Measurements from ENCODE around the gene VWF. TPM values are rescaled to one million over a fixed set of nuclear protein-coding genes. Genes with fewer than 3 reads are reported as not detected.

Gene VWF
- total and polyA plus RNA-seq, 5 donors, result 144 to 388 (median 242) TPM

DNA sequence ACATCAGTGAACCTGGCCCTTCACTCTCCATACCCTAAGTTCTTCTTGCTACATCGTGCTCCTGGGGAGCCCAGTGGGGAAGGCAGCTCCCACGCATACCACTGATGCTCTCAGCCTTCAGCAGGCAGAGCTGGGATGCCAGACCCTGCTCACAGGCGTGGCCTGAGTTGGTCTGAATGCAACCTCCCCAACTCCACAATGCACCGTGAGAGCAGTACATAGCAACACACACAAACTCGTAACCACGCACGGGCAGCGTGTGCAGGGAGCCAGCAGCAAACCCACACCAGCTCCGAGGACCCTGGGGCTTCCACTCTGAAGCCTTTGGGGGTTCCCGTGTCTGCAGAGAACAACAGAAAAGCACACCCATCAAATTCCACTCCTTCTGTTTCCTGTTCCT is 216.7 kb downstream of the VWF start:
- intact Hi-C loops (cut with DNase I), result no loop called here
- DNase-seq (peak in 1 of 3 donors; percentile 25), ATAC-seq (no peak)
- Histone ChIP-seq H3K27me3 (ENCODE audit: control insufficient read depth, insufficient read depth) (no peaks in the 10 kb centered on the region), H3K4me3 (ENCODE audit: low read length) (no peak overlapping the region), H3K9me3 (ENCODE audit: control insufficient read depth, low read length) (no peaks in the 10 kb centered on the region), H3K4me1 (ENCODE audit: control insufficient read depth, insufficient read depth, low read length) (no peaks in the 10 kb centered on the region), H3K27ac (ENCODE audit: low read length) (no peak overlapping the region)
- WGBS, result 70% methylated on average over 10 of the region's 10 CpGs

DNA sequence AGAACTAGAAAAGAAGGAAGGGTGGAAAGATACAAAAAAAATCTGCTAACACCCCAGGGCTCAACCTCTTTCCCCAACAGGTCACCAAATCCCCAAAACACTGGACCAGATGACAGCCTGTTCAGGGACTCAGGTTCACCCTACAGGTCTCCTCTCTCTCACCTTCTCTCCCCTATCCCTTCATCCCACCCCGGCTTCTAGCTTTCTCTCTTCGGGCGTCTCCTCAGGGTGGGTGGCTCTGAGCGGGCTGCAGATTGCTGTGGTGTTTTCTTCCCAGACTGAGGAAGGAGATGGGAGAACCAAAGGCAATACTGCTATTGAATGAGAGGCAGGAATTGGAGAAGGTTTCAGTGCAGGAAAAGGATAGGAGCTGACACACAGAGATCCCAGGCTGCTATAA is 218.7 kb downstream of the VWF start:
- Histone ChIP-seq H3K27ac (ENCODE audit: low read length) (no peak overlapping the region), H3K9me3 (ENCODE audit: control insufficient read depth, low read length) (no peaks in the 10 kb centered on the region), H3K4me1 (ENCODE audit: control insufficient read depth, insufficient read depth, low read length) (no peaks in the 10 kb centered on the region), H3K27me3 (ENCODE audit: control insufficient read depth, insufficient read depth) (no peaks in the 10 kb centered on the region), H3K4me3 (ENCODE audit: low read length) (no peak overlapping the region)
- DNase-seq (no peak), ATAC-seq (no peak)
- intact Hi-C loops (cut with DNase I), result no loop called here
- 93% methylated on average over 4 of the region's 4 CpGs for WGBS

DNA sequence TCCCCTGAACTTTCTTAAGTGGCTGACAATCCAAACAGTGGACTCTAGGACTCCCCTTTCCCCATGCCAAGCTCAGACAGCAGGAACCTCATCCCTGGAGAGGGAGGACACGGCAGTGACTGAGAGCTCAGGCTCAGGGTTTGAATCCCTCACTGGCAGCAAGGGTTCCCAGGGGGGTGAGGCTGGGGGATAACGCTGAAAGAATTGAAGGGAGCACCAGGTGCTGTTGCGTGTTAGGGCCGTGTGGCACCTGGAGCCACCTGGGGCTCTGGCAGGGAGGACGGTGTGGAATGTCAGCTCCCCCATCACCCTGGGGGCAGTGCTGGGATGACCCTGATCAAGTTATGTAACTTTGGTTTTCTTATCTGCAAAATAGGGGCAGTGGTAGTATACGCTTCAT is 219.5 kb downstream of the VWF start:
- intact Hi-C loops (cut with DNase I), result no loop called here
- 75% methylated on average over 6 of the region's 6 CpGs for WGBS
- ATAC-seq, result no peak
- DNase-seq, result peak in 1 of 3 donors; percentile 28
- no peak overlapping the region for H3K27ac ChIP-seq (ENCODE audit: low read length)
- H3K9me3 ChIP-seq (ENCODE audit: control insufficient read depth, low read length), result no peaks in the 10 kb centered on the region
- H3K27me3 ChIP-seq (ENCODE audit: control insufficient read depth, insufficient read depth), result no peaks in the 10 kb centered on the region
- H3K4me1 ChIP-seq (ENCODE audit: control insufficient read depth, insufficient read depth, low read length), result no peaks in the 10 kb centered on the region
- H3K4me3 ChIP-seq (ENCODE audit: low read length), result no peak overlapping the region

DNA sequence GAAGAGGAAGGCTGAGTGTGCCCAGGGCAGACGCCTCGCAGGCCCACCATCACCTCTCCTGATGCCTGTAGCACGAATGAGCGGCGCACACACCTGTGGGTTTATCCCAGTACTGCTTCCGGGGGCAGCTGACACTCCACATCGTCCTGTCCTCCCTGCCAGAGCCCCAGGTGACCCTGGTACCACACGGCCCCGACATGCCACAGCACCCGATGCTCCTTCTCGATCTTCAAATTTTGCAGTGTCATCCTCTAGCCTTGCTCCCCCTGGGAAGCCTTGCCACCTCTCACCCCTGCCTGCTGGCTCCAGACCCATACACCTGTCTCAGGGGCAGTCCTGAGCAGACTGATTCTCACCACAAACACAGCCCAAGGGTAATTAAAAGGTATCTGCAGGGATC is 220.0 kb downstream of the VWF start:
- Histone ChIP-seq H3K4me1 (ENCODE audit: control insufficient read depth, insufficient read depth, low read length) (no peaks in the 10 kb centered on the region), H3K27me3 (ENCODE audit: control insufficient read depth, insufficient read depth) (no peaks in the 10 kb centered on the region), H3K9me3 (ENCODE audit: control insufficient read depth, low read length) (no peaks in the 10 kb centered on the region), H3K4me3 (ENCODE audit: low read length) (no peak overlapping the region), H3K27ac (ENCODE audit: low read length) (no peak overlapping the region)
- 90% methylated on average over 11 of the region's 11 CpGs for WGBS
- intact Hi-C loops (cut with DNase I), result no loop called here
- ATAC-seq (no peak), DNase-seq (peak in 1 of 3 donors; percentile 27)

DNA sequence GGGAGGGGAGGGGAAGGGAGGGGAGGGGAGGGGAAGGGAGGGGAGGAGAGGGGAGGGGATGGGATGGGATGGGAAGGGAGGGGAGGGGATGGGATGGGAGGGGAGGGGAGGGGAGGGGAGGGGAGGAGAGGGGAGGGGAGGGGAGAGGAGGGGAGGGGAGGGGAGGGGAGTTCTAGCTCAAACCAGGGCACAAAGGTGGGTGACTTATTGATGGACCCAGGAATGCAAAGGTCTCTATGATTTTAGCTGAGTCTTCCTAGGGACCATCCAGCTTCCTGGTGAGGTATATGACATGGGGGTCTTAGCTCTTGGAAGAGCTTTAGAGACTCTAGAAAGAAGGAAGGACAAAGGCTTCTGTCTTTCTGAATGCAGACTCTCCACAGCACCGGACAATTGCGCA is 221.7 kb downstream of the VWF start:
- no peak overlapping the region for H3K27ac ChIP-seq (ENCODE audit: low read length)
- no peak for ATAC-seq
- no peaks in the 10 kb centered on the region for H3K4me1 ChIP-seq (ENCODE audit: control insufficient read depth, insufficient read depth, low read length)
- H3K4me3 ChIP-seq (ENCODE audit: low read length), result no peak overlapping the region
- no peak for DNase-seq
- intact Hi-C loops (cut with DNase I), result no loop called here
- no peaks in the 10 kb centered on the region for H3K9me3 ChIP-seq (ENCODE audit: control insufficient read depth, low read length)
- 97% methylated on average over 2 of the region's 2 CpGs for WGBS
- no peaks in the 10 kb centered on the region for H3K27me3 ChIP-seq (ENCODE audit: control insufficient read depth, insufficient read depth)

DNA sequence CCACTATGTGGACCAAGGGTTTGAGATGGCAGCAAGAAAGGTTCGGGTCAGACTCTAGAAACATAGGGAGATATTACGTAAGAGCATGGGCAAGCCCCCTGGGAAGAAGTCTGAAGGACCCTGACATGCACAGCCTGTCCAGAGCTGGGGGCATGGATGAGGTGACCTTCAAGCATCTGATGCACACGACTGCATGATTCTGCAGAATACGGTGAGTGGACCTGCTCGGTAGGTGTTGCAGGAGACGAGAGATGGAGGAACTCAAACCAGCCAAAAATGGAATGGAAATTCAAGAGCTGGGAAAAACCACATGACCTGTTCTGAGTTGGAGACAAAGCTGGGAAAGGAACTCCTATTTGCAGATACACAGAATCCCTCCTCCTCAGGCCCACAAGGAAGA is 223.1 kb downstream of the VWF start:
- no peak for ATAC-seq
- no peaks in the 10 kb centered on the region for H3K27me3 ChIP-seq (ENCODE audit: control insufficient read depth, insufficient read depth)
- no peaks in the 10 kb centered on the region for H3K4me1 ChIP-seq (ENCODE audit: control insufficient read depth, insufficient read depth, low read length)
- DNase-seq, result no peak
- H3K9me3 ChIP-seq (ENCODE audit: control insufficient read depth, low read length), result no peaks in the 10 kb centered on the region
- no peak overlapping the region for H3K27ac ChIP-seq (ENCODE audit: low read length)
- intact Hi-C loops (cut with DNase I), result no loop called here
- 88% methylated on average over 6 of the region's 6 CpGs for WGBS
- no peak overlapping the region for H3K4me3 ChIP-seq (ENCODE audit: low read length)

DNA sequence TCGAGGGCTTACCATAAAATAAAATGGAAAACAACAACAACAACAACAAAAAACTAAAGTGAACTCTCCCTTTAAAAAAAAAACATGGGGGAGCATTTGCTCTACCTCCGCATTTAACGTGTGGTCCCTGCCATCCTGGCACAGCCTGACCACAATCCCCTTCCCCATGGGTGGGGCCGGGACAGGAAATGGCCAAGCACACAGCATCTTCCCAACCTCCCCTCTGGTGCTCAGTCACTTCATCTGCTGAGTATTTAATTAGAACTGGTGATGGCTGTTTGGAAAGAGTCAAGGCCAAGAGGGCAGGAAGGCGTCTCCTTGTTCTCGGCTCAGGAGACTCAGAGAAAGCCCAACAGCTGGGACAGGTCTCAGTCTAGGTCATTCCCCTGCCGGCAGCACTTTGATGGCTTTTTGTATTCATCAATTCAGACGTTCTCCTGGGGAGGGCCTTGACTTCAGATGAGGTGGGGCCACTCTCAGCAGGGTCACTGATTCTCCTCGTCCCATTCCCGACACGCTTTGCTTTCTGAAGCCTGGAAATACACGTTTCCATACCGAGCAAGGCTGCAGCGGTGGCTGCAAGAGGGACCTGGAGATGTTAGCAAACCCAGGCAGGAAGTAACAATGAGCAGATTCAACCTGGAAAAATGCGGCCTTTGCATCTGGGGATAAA is 223.8 kb downstream of the VWF start:
- no peaks in the 10 kb centered on the region for H3K9me3 ChIP-seq (ENCODE audit: control insufficient read depth, low read length)
- H3K27ac ChIP-seq (ENCODE audit: low read length), result no peak overlapping the region
- ATAC-seq (no peak), DNase-seq (no peak)
- no peak overlapping the region for H3K4me3 ChIP-seq (ENCODE audit: low read length)
- intact Hi-C loops (cut with DNase I), result no loop called here
- no peaks in the 10 kb centered on the region for H3K27me3 ChIP-seq (ENCODE audit: control insufficient read depth, insufficient read depth)
- WGBS, result 63% methylated on average over 15 of the region's 15 CpGs
- no peaks in the 10 kb centered on the region for H3K4me1 ChIP-seq (ENCODE audit: control insufficient read depth, insufficient read depth, low read length)

DNA sequence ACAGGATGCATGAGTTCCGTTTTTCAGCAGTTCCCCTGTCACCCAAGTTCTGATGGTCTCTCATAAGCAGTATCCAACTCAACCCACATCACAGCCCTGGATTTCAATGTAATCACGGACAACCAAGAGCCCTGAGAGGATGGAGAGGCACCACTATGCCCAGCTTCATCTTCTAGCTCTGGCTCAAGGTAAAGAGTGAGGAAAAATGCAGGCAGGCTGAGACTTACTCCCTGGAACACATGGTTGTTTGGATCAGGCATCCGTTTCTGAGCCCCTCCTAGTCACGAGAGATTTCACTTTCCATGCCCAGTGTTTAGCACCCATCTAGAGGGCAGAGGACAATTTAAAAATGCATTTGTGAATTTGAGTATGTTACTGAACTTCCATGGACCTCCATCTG is 224.4 kb downstream of the VWF start:
- Histone ChIP-seq H3K9me3 (ENCODE audit: control insufficient read depth, low read length) (no peaks in the 10 kb centered on the region), H3K4me3 (ENCODE audit: low read length) (no peak overlapping the region), H3K27ac (ENCODE audit: low read length) (no peak overlapping the region), H3K27me3 (ENCODE audit: control insufficient read depth, insufficient read depth) (no peaks in the 10 kb centered on the region), H3K4me1 (ENCODE audit: control insufficient read depth, insufficient read depth, low read length) (no peaks in the 10 kb centered on the region)
- WGBS, result 69% methylated on average over 4 of the region's 4 CpGs
- ATAC-seq, result no peak
- DNase-seq, result no peak
- intact Hi-C loops (cut with DNase I), result no loop called here

DNA sequence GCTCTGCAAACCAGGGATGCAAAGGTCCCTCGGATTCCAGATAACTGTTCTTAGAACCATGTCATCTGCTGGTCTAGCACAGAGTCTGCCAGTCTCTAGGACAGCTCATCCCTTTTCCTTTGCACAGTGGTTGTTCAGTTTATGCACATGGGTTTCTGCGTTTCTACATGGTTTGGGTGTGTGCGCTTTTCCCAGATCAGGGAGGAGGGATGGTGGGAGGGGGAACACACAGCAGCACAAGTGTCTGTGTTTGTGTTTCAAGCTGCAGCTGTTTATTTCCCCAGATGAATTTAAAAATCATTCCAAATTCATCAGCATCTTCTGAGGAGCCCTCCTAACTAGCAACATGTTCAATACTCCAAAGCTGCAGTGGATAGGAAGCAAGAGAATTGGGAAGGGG is 224.8 kb downstream of the VWF start:
- 78% methylated on average over 3 of the region's 3 CpGs for WGBS

DNA sequence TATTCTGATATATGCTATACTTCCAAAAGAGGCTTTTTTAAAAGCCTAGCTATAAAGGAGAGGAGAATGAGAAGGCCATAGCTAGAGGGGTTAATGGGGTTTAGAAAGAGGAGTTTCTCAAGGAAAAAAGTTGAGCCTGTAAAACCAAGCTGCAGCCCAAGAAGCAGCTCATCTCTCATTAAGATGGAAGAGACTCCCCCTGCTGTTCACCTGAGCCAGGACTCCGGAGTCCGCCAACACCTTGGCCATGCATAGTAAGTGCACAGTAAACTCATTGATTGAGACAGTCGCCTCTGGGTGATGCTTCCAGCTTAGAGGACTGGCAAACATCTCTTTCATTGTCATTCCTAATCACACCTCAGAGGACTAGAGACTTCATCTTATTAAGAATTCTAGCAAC is 225.6 kb downstream of the VWF start:
- no peak for DNase-seq
- Histone ChIP-seq H3K27ac (ENCODE audit: low read length) (no peak overlapping the region), H3K4me1 (ENCODE audit: control insufficient read depth, insufficient read depth, low read length) (no peaks in the 10 kb centered on the region), H3K4me3 (ENCODE audit: low read length) (no peak overlapping the region), H3K9me3 (ENCODE audit: control insufficient read depth, low read length) (no peaks in the 10 kb centered on the region), H3K27me3 (ENCODE audit: control insufficient read depth, insufficient read depth) (no peaks in the 10 kb centered on the region)
- WGBS, result 81% methylated on average over 3 of the region's 3 CpGs
- no peak for ATAC-seq
- intact Hi-C loops (cut with DNase I), result no loop called here

More for the DNA sequence above, 224.8 kb downstream of the VWF start:
- H3K9me3 ChIP-seq (ENCODE audit: control insufficient read depth, low read length), result no peaks in the 10 kb centered on the region
- H3K27ac ChIP-seq (ENCODE audit: low read length), result no peak overlapping the region
- ATAC-seq (no peak), DNase-seq (no peak)
- no peak overlapping the region for H3K4me3 ChIP-seq (ENCODE audit: low read length)
- intact Hi-C loops (cut with DNase I), result no loop called here
- H3K4me1 ChIP-seq (ENCODE audit: control insufficient read depth, insufficient read depth, low read length), result no peaks in the 10 kb centered on the region
- H3K27me3 ChIP-seq (ENCODE audit: control insufficient read depth, insufficient read depth), result no peaks in the 10 kb centered on the region

Data from right cardiac atrium (tissue), 5 donors.